ENCODE results near the gene SECISBP2L.
A peak's percentile ranks its signal among the peaks of the same experiment; 100 is the strongest.

SECISBP2L gene

GRCh38 chr15:49059491-49059890, 13.2 kb upstream of the SECISBP2L start:
- no peak for DNase-seq

GRCh38 chr15:49058559-49058958, 12.3 kb upstream of the SECISBP2L start:
- DNase-seq = no peak

- no peak for DNase-seq
Measured at GRCh38 chr15:49055630-49056029, 9.4 kb upstream of the SECISBP2L start.

- DNase-seq = no peak
Measured at GRCh38 chr15:49052662-49053061, 6.4 kb upstream of the SECISBP2L start.

- no peak for DNase-seq
Measured at GRCh38 chr15:49047456-49047855, 1.2 kb upstream of the SECISBP2L start.

- peak; percentile 38 for DNase-seq
Measured at GRCh38 chr15:49045751-49046219, 461 bp downstream of the SECISBP2L start.

GRCh38 chr15:49044766-49045606, 1.3 kb downstream of the SECISBP2L start:
- no peak for DNase-seq

GRCh38 chr15:49044002-49044401, 2.2 kb downstream of the SECISBP2L start:
- DNase-seq = no peak

GRCh38 chr15:49042165-49042564, 4.1 kb downstream of the SECISBP2L start:
- DNase-seq = no peak

GRCh38 chr15:49041426-49041825, 4.8 kb downstream of the SECISBP2L start:
- DNase-seq = no peak

- no peak for DNase-seq
Measured at GRCh38 chr15:49040151-49040550, 6.1 kb downstream of the SECISBP2L start.

- DNase-seq = no peak
Measured at GRCh38 chr15:49038382-49038781, 7.9 kb downstream of the SECISBP2L start.

GRCh38 chr15:49037546-49037940, 8.7 kb downstream of the SECISBP2L start:
- DNase-seq = no peak

GRCh38 chr15:49036650-49037545, 9.3 kb downstream of the SECISBP2L start:
- DNase-seq = no peak

GRCh38 chr15:49035825-49036224, 10.4 kb downstream of the SECISBP2L start:
- DNase-seq = no peak

- DNase-seq = no peak
Measured at GRCh38 chr15:49032601-49033145, 13.6 kb downstream of the SECISBP2L start.

- no peak for DNase-seq
Measured at GRCh38 chr15:49031804-49032203, 14.4 kb downstream of the SECISBP2L start.

- DNase-seq = no peak
Measured at GRCh38 chr15:49026700-49027099, 19.5 kb downstream of the SECISBP2L start.

- no peak for DNase-seq
Measured at GRCh38 chr15:49024840-49025239, 21.4 kb downstream of the SECISBP2L start.

GRCh38 chr15:49023354-49023753, 22.9 kb downstream of the SECISBP2L start:
- no peak for DNase-seq

GRCh38 chr15:49015896-49016295, 30.4 kb downstream of the SECISBP2L start:
- DNase-seq = no peak

GRCh38 chr15:48999314-48999713, 46.9 kb downstream of the SECISBP2L start:
- DNase-seq = no peak

- no peak for DNase-seq
Measured at GRCh38 chr15:48996276-48996675, 50.0 kb downstream of the SECISBP2L start.

All from stimulated activated CD8-positive, alpha-beta memory T cell treated with anti-CD3 and anti-CD28 coated beads, Interleukin-4, amount 100 ng/mL, for 48 hours (primary cell).